Retinal pigment epithelial cell (primary cell): Measurements from ENCODE around the gene RNF26.

Experiments
- DNase-seq: peaks from one replicate; pipeline ENCODE4 v3.0.0-alpha.2; 2010; ENCODE audit warnings: low read depth
- H3K4me3 ChIP-seq: 2 replicates; pipeline ENCODE4 v1.5.1; 2011; ENCODE audit warnings: mild to moderate bottlenecking, low read length, control low read depth, moderate library complexity
- TF ChIP-seq, protein P1 (sequence below): conservative IDR thresholded peaks from 2 replicates; pipeline ENCODE4 v1.5.1; 2011; ENCODE audit warnings: low read depth, low read length, control low read depth, inconsistent platforms

The RNF26 gene

DNA sequence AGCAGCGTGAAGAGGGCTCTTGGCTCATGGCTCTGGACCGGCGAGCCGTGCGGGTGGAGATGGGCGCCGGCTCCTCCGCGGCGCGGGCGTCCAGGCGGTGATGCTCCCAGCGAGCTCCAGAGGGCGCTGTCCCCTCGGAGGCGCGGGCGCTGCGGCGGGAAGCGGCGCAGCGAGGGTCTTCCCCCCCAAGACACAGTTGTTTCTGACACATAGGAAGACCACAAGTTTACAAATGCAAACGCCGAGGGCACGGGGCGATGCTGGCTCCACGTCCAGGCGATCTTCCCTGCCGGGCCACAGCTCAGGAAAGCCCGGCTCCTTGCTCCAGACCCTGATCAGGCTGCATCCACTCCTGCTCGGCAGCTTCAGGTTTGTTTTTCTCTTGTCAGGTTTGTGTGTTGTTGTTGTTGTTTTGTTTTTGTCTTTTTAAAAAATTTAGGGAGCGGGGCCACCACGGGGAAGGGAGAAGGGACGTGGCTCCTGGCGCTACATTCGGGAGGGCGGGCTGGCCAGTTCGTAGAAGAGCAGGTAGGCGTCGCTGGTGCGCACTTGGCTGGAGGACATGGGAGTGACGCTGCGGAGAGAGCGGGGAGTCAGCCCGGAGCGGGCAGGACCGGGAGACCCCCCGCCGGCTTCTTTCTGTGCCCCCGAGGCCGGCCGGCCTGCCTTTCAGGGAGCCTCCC lies 22.2 kb downstream of the RNF26 start:
- DNase-seq, result no peak
- TF ChIP-seq, protein P1, sequence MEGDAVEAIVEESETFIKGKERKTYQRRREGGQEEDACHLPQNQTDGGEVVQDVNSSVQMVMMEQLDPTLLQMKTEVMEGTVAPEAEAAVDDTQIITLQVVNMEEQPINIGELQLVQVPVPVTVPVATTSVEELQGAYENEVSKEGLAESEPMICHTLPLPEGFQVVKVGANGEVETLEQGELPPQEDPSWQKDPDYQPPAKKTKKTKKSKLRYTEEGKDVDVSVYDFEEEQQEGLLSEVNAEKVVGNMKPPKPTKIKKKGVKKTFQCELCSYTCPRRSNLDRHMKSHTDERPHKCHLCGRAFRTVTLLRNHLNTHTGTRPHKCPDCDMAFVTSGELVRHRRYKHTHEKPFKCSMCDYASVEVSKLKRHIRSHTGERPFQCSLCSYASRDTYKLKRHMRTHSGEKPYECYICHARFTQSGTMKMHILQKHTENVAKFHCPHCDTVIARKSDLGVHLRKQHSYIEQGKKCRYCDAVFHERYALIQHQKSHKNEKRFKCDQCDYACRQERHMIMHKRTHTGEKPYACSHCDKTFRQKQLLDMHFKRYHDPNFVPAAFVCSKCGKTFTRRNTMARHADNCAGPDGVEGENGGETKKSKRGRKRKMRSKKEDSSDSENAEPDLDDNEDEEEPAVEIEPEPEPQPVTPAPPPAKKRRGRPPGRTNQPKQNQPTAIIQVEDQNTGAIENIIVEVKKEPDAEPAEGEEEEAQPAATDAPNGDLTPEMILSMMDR, result peak; percentile 81
- H3K4me3 ChIP-seq, result peak overlapping the region; percentile 5

DNA sequence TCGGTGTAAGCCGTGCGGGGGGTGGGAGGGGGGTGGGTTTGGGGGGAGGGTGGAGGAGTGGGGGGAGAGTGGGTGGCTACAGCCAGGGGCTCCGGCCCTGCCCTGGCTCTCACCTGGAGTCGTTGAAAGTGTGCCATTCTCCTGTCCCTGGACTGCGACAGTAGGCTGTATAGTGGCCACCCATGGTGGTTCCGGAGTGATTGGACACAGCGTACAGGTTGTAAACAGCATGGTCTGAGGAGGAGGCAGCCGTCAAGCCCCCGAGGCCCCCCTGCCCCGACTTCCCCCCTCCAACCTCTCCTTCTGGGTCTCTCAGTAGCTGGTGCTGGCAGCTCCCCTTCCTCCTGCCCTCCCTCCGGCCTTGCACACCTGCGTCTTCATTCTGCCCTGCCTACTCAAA lies 22.7 kb downstream of the RNF26 start:
- TF ChIP-seq, protein P1, result no peak
- H3K4me3 ChIP-seq, result no peak overlapping the region
- DNase-seq, result no peak

DNA sequence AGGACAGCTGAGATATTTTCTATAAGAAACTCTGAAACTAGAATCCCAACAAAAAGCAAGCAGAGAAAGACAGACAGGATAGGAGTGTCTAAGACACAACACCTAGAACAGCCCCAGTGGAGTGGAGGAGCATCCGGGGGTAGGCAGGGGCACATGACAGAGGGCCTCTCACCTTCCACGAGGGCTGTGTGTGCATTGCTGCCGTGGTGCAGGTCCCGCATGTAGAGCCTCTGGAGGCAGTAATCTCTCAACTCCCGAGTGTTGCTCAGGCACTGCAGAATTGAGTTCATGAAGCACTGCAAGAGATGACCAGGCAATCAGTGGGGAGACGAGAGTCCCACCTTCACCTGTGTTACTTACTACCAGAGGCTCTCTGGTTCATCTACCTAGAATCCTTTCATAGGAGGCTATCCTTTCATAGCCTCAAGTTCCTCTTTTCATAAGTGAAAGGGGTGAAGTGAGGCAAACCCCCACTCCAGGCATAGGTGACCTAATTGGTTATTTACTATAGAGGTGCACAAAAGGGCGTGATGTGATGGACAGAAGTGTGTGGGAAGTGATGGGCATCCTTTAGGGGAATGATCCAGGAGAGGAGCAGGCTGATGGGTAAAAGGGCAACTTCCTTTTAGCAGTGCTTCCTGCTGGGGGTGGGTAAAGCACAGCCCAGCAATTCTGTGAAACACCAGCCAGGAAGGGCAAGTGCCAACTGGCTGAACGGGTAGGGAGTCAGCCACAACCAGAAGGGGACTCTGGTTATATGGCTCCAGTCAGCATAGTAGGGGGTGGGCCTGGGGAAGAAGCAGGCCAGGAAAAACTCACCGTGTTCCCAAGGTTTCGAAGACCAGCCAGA lies 25.3 kb downstream of the RNF26 start:
- no peak overlapping the region for H3K4me3 ChIP-seq
- TF ChIP-seq, protein P1, result no peak
- DNase-seq, result no peak

DNA sequence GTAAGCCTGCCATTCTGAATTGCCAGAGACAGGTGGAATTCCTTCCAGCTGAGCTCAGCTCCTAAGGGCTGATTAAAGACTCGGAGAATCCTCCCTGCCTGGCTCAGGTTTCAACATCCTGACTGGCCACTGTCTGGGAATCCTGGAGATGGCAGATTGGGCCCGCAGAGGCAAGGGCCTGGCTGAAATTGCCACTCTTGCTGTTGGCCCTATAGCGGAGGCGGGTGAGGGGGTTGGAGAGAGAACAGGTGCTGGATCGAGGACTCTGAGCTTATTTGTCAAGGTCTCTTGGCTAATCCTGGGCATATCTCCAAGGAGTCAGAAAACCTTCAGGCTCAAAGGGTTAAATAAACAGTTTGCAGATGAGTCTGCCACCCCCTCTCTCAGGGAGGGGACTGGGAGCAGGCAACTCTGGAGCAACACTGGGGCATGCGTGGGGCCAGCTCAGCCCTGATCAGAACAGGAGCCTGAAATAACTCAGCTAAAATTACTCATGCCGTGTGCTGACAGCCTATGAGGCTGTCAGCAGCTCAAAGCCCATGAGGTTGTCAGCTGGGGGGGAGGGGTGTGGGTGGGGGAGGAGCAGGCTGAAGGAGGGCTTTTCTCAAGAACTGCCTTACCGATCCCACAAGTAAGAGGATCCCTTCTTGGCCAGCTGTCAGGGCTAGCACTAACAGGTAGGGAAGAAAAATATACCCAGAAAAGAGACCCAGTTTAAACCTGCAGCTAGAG lies 26.9 kb downstream of the RNF26 start:
- DNase-seq, result peak; percentile 69
- TF ChIP-seq, protein P1, result no peak
- H3K4me3 ChIP-seq, result peak overlapping the region; percentile 48

DNA sequence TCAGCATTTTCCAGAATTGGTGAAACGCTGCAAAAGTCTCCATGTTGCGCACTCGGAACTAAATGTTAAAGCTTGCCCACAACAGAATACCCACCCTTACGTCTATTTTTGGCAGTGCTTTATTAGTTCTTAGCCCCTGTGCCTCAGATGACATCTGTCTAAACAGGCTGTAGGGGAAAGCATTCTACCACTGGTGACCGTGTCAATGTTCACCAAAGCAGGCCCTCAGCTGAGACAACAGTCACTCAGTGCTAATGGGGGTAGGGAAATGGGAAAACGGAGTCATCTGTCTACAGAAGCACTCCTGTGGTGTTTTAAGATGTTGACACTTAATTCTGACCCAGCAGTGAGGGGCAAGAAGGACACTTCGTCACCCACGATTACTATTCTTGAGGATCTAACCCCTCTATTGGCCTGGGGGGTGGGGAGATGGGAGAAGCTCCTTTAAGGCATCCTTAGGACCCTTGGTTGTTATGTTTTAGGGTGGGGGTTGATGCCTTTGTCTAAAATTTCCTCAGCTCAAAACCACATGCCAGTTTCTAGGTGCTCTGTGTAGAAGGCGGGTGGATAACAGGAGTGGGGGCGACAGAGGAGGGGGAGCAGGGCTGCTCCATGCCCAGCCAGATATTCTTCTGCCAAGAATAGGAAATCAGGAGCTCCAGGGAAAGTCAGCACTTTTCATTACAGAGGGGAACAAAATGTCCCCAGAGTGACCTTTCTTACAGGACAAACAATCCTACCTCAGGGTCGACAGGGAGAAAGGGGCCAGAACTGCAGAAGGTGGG lies 27.8 kb downstream of the RNF26 start:
- H3K4me3 ChIP-seq, result peak overlapping the region; percentile 48
- DNase-seq, result no peak
- TF ChIP-seq, protein P1, result no peak

DNA sequence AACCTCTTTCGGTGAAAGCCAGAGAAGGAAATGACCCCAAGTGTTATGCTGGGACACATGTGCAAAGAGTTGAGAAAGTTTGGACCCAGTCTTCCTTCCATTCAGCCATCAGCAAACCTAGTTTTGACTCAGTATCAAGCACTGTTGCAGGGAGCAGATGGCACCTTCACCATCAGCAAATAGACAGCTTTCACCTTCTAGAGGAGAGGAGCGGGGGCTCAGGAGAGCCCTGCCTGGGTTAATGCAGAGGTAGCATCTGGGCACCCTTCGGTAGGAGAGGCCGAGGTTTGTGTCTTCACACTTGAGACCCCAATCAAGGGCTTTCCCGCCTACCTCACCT lies 28.4 kb downstream of the RNF26 start:
- TF ChIP-seq, protein P1, result no peak
- no peak for DNase-seq
- peak overlapping the region; percentile 48 for H3K4me3 ChIP-seq
